Measurements from ENCODE around the gene CREB3. TPM values are rescaled to one million over a fixed set of nuclear protein-coding genes. Genes with fewer than 3 reads are reported as not detected.

The CREB3 gene
- total RNA-seq, 2 experiments from 2014 or later: 13.7 to 15.4 TPM

- Mint-ChIP-seq H3K4me1 (ENCODE audit: low read depth) (peaks cover 36% of the 10 kb centered on the region), H3K27ac (peak overlapping the region; percentile 73), H3K4me3 (peak overlapping the region; percentile 92), H3K9me3 (no peaks in the 10 kb centered on the region), H3K36me3 (ENCODE audit: low read depth) (no peaks in the 10 kb centered on the region), H3K27me3 (no peaks in the 10 kb centered on the region)
- DNase-seq (no peak), ATAC-seq (ENCODE audit: poor library complexity) (no peak)
- ChIA-PET POLR2A (interaction anchor here (0.7 to 2.3 kb wide), 5 partner anchors 11 to 63 kb away, joined by 3 to 10 read pairs (median 7); partner anchors contain the start of gene ARHGEF39), CTCF (interaction anchor here (1.4 kb wide), 2 partner anchors 34 to 75 kb away, joined by 3 read pairs; partner anchors contain the start of genes CCDC107 and RMRP)
- H3K27ac ChIP-seq (ENCODE audit: low read depth in 1 of 2, low read length in 2 of 2): no peak overlapping the region
- H3K4me3 ChIP-seq (ENCODE audit: low read length): no peak overlapping the region
- no peaks in the 10 kb centered on the region for H3K9me3 ChIP-seq (ENCODE audit: control insufficient read depth in 1 of 2, insufficient read depth in 1 of 2, low read length in 2 of 2)
- no peaks in the 10 kb centered on the region for H3K27me3 ChIP-seq (ENCODE audit: control insufficient read depth in 1 of 2, insufficient read depth in 2 of 2, low read length in 2 of 2)
- TF ChIP-seq CTCF (IDR thresholded peaks at IDR 0.05): no peak
- peaks cover 4% of the 10 kb centered on the region for H3K36me3 ChIP-seq (ENCODE audit: insufficient read depth, low read length)
- peaks cover 32% of the 10 kb centered on the region for H3K4me1 ChIP-seq (ENCODE audit: insufficient read depth, low read length)
- intact Hi-C loops (cut with DNase I, micrococcal nuclease): no loop called here
Measured at GRCh38 chr9:35691757-35692301, 40.6 kb upstream of the CREB3 start.

- CTCF ChIA-PET: interaction anchor here (0.8 to 3.6 kb wide), 23 partner anchors 8 to 94 kb away, joined by 3 to 32 read pairs (median 7); partner anchors contain the start of genes ARHGEF39, CCDC107, RMRP and SIT1
- DNase-seq (no peak), ATAC-seq (ENCODE audit: poor library complexity) (no peak)
- Histone ChIP-seq H3K4me3 (ENCODE audit: low read length) (no peak overlapping the region), H3K4me1 (ENCODE audit: insufficient read depth, low read length) (peaks cover 17% of the 10 kb centered on the region), H3K27me3 (ENCODE audit: control insufficient read depth in 1 of 2, insufficient read depth in 2 of 2, low read length in 2 of 2) (no peaks in the 10 kb centered on the region), H3K27ac (ENCODE audit: low read depth in 1 of 2, low read length in 2 of 2) (no peak overlapping the region), H3K9me3 (ENCODE audit: control insufficient read depth in 1 of 2, insufficient read depth in 1 of 2, low read length in 2 of 2) (no peaks in the 10 kb centered on the region), H3K36me3 (ENCODE audit: insufficient read depth, low read length) (peaks cover 45% of the 10 kb centered on the region)
- intact Hi-C loops (cut with DNase I, micrococcal nuclease): loop anchor here (1.0 to 2.0 kb wide), 6 partner anchors 31 to 91 kb away; partner anchors contain the start of genes CCDC107 (in 2 of the 2), RMRP (in 2 of the 2) and TESK1 (in 1 of the 2)
- H3K36me3 Mint-ChIP-seq (ENCODE audit: low read depth): no peaks in the 10 kb centered on the region
- H3K27me3 Mint-ChIP-seq: no peaks in the 10 kb centered on the region
- POLR2A ChIA-PET: interaction anchor here (0.7 to 2.8 kb wide), 14 partner anchors 10 to 92 kb away, joined by 3 to 24 read pairs (median 6); partner anchors contain the start of genes ARHGEF39, CCDC107, CREB3 and GBA2
- H3K4me3 Mint-ChIP-seq: no peak overlapping the region
- H3K27ac Mint-ChIP-seq: no peak overlapping the region
- H3K9me3 Mint-ChIP-seq: no peaks in the 10 kb centered on the region
- peaks cover 25% of the 10 kb centered on the region for H3K4me1 Mint-ChIP-seq (ENCODE audit: low read depth)
- TF ChIP-seq CTCF (IDR thresholded peaks at IDR 0.05): no peak
Measured at GRCh38 chr9:35695943-35696401, 36.5 kb upstream of the CREB3 start.

DNA sequence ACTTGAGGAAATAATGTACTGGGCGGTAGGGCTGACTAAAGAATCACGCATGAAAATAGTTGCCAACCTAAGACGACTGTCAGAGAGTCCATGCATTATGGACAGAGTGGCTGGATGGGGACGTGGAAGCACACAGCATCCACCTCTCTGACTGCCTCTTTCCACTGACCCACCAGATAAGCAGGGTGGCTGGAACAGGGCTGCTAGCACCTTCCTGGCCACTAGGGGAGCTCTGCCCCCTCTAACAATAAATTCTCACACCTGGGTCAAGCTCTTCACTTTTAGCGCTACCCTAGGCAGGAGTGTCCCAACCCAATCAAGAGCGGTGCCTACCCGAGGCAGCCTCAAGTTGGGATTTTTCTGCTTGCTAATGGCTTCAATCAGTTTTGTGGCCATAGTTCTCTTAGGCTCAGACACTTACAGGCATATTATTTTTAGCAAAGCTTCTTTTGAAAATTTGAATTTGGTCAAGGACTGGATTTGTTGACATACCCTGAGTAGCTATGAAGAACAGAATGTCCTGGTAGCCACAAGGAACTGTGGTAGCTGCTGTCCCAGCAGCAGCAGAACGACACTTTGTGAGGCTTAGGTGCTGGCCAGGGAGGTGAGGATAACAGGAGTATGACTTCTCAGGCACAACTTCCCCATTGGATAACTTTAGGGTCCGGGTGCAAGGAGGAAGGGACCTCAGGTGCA is 35.8 kb upstream of the CREB3 start:
- peak; percentile 29 to 78 (median 46) for DNase-seq
- intact Hi-C loops (cut with DNase I, micrococcal nuclease): loop anchor here (1.0 to 2.0 kb wide), 6 partner anchors 30 to 92 kb away; partner anchors contain the start of genes CCDC107 (in 2 of the 2), RMRP (in 2 of the 2) and TESK1 (in 1 of the 2)
- H3K36me3 ChIP-seq (ENCODE audit: insufficient read depth, low read length): peaks cover 52% of the 10 kb centered on the region
- no peak overlapping the region for H3K27ac ChIP-seq (ENCODE audit: low read depth in 1 of 2, low read length in 2 of 2)
- TF ChIP-seq CTCF (IDR thresholded peaks at IDR 0.05): peak; percentile 97
- Mint-ChIP-seq H3K27me3 (no peaks in the 10 kb centered on the region), H3K4me3 (no peak overlapping the region), H3K27ac (peak overlapping the region; percentile 24), H3K4me1 (ENCODE audit: low read depth) (peaks cover 18% of the 10 kb centered on the region), H3K36me3 (ENCODE audit: low read depth) (no peaks in the 10 kb centered on the region), H3K9me3 (no peaks in the 10 kb centered on the region)
- H3K4me1 ChIP-seq (ENCODE audit: insufficient read depth, low read length): peaks cover 10% of the 10 kb centered on the region
- ATAC-seq (ENCODE audit: poor library complexity): peak; percentile 94
- H3K9me3 ChIP-seq (ENCODE audit: control insufficient read depth in 1 of 2, insufficient read depth in 1 of 2, low read length in 2 of 2): no peaks in the 10 kb centered on the region
- POLR2A ChIA-PET: interaction anchor here (0.5 to 2.8 kb wide), 15 partner anchors 10 to 93 kb away, joined by 3 to 24 read pairs (median 5); partner anchors contain the start of genes ARHGEF39, CCDC107, CREB3 and GBA2
- H3K27me3 ChIP-seq (ENCODE audit: control insufficient read depth in 1 of 2, insufficient read depth in 2 of 2, low read length in 2 of 2): no peaks in the 10 kb centered on the region
- no peak overlapping the region for H3K4me3 ChIP-seq (ENCODE audit: low read length)
- CTCF ChIA-PET: interaction anchor here (0.5 to 3.6 kb wide), 29 partner anchors 9 to 93 kb away, joined by 3 to 32 read pairs (median 4); partner anchors contain the start of genes ARHGEF39, CCDC107, RMRP and SIT1
